Psoas muscle (tissue), 7 donors: ENCODE data around the gene GPR89A. TPM values are rescaled to one million over a fixed set of nuclear protein-coding genes. Genes with fewer than 3 reads are reported as not detected.

Source experiments
- polyA plus RNA-seq, 3 donors: library from polyadenylated mRNA; stranded (reverse); fragments of 200-250 nt; gene quantifications; one replicate each; pipeline ENCODE4 v1.2.3, GENCODE V29; 2013
- total RNA-seq, 4 donors: library from RNA; stranded (reverse); fragmentation: NEBNext Ultra II Directional in 2 of 4; extraction: Animal tissue kit (Norgen Biotek cat#: 25700) in 2 of 4; gene quantifications; one replicate each; pipeline versions ENCODE4 v1.2.1 to v1.2.4, GENCODE V29; 2021 to 2023
- donor health status: healthy with polysubstance abuse.
- donor health status: DM: no; HTN: no; CAD: no; lungs with moderate emphysema.
- donor health status: Bipolar disorder and iron deficiency.
- donor health status: healthy.
- donor health status: DM: no; HTN: no; CAD: no.
- donor health status: DM: no; HTN: no; CAD: no.
- donor health status: DM: yes; HTN: yes; CAD: no.

The GPR89A gene
- total and polyA plus RNA-seq, 7 donors, result 7.6 to 12.8 (median 11.1) TPM

Other genes starting within 250 kb of the GPR89A start
- gene NBPF20, start 182.4 kb upstream of the GPR89A start, total RNA-seq, result 1 to 10 TPM in 1 of 4 donors, under 1 TPM in 3; 0.50 to 1.4 (median 0.68) TPM
- gene NBPF20, start 182.4 kb upstream of the GPR89A start, polyA plus RNA-seq, result under 1 TPM; 0.11 to 0.91 (median 0.43) TPM
- gene PDZK1, start 99.4 kb downstream of the GPR89A start, total RNA-seq, result under 1 TPM in 2 of 4 donors, not detected in 2; 0.36 to 0.52 TPM
- gene PDZK1, start 99.4 kb downstream of the GPR89A start, polyA plus RNA-seq, result 1 to 10 TPM in 1 of 3 donors, under 1 TPM in 1, not detected in 1; 0.15 to 1.6 TPM
- not detected for gene CD160, start 111.5 kb downstream of the GPR89A start, total RNA-seq
- gene CD160, start 111.5 kb downstream of the GPR89A start, polyA plus RNA-seq, result under 1 TPM in 1 of 3 donors, not detected in 2; 0.03 TPM
- gene RNF115, start 216.1 kb downstream of the GPR89A start, total RNA-seq, result 10 to 100 TPM; 44.5 to 81.6 (median 62.8) TPM
- gene RNF115, start 216.1 kb downstream of the GPR89A start, polyA plus RNA-seq, result 10 to 100 TPM in 2 of 3 donors, 1 to 10 TPM in 1; 3.2 to 52.6 (median 24.9) TPM
- gene POLR3C, start 216.2 kb downstream of the GPR89A start, total RNA-seq, result 10 to 100 TPM; 13.2 to 21.8 (median 18.9) TPM
- gene POLR3C, start 216.2 kb downstream of the GPR89A start, polyA plus RNA-seq, result 10 to 100 TPM in 1 of 3 donors, 1 to 10 TPM in 2; 8.6 to 16.8 (median 9.9) TPM
- gene NUDT17, start 237.6 kb downstream of the GPR89A start, total RNA-seq, result 1 to 10 TPM; 1.4 to 2.9 (median 1.7) TPM
- 1 to 10 TPM; 1.6 to 2.7 (median 1.9) TPM for gene NUDT17, start 237.6 kb downstream of the GPR89A start, polyA plus RNA-seq